Jurkat, Clone E6-1 (cell line): Measurements from ENCODE around the gene LIPM.

Experiments
- DNase-seq: peaks from one replicate; pipeline ENCODE4 v3.0.0-alpha.2; 2011; ENCODE audit warnings: low read depth, low spot score
- H3K4me3 ChIP-seq: 2 replicates; pipeline ENCODE4 v1.5.1; 2011; ENCODE audit warnings: mild to moderate bottlenecking, low read length, control low read depth, moderate library complexity

LIPM gene

GRCh38 chr10:88866454-88866853 is 63.9 kb downstream of the LIPM start:
- DNase-seq, result no peak

DNA sequence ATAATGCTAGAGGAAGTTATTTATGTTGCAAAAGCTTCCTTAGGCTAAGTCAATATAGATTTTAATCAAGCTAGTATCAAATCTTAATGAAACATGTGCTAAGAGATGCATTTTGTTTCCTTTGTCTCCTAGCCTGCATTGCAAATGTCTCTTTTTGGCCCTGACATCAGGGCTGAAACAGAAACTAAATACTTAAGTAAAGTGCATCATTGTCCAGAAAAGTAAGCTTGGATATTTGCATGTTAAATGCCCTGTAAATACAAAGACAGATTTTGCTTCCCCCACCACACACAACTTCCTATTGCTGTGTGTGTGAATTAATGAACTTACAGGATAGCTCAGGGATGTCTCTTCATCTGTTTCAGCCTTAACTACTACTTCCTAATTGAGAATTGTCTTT is 67.6 kb downstream of the LIPM start:
- H3K4me3 ChIP-seq, result no peak overlapping the region
- DNase-seq, result no peak

More at GRCh38 chr10:88866454-88866853, 63.9 kb downstream of the LIPM start:
- H3K4me3 ChIP-seq, result no peak overlapping the region
